ENCODE measurements around the gene SORD.
"Not testable (repeated sequence)": the region's sequence is repeated elsewhere in the genome, so short reads cannot be mapped to it uniquely, and the experiment has no call there.

Gene SORD

GRCh38 chr15:45097466-45097865 is 74.5 kb downstream of the SORD start:
- no peak for DNase-seq (ENCODE audit: low read depth in 2 of 2)

GRCh38 chr15:45099549-45100165 is 76.7 kb downstream of the SORD start:
- no peak for DNase-seq (ENCODE audit: low read depth in 2 of 2)

GRCh38 chr15:45100884-45101625 is 78.1 kb downstream of the SORD start:
- DNase-seq (ENCODE audit: low read depth in 2 of 2) = no peak

GRCh38 chr15:45101749-45102148 is 78.8 kb downstream of the SORD start:
- no peak for DNase-seq (ENCODE audit: low read depth in 2 of 2)

GRCh38 chr15:45102226-45102625 is 79.2 kb downstream of the SORD start:
- DNase-seq (ENCODE audit: low read depth in 2 of 2) = no peak

- not testable (repeated sequence) for DNase-seq (ENCODE audit: low read depth in 2 of 2)
Measured at GRCh38 chr15:45104170-45104569, 81.2 kb downstream of the SORD start.

- no peak for DNase-seq (ENCODE audit: low read depth in 2 of 2)
Measured at GRCh38 chr15:45105586-45105985, 82.6 kb downstream of the SORD start.

GRCh38 chr15:45106002-45106790 is 83.2 kb downstream of the SORD start:
- no peak for DNase-seq (ENCODE audit: low read depth in 2 of 2)

- no peak for DNase-seq (ENCODE audit: low read depth in 2 of 2)
Measured at GRCh38 chr15:45107941-45108630, 85.1 kb downstream of the SORD start.

- no peak for DNase-seq (ENCODE audit: low read depth in 2 of 2)
Measured at GRCh38 chr15:45110256-45110820, 87.3 kb downstream of the SORD start.

GRCh38 chr15:45111390-45112142 is 88.6 kb downstream of the SORD start:
- no peak for DNase-seq (ENCODE audit: low read depth in 2 of 2)

- no peak for DNase-seq (ENCODE audit: low read depth in 2 of 2)
Measured at GRCh38 chr15:45112143-45112590, 89.2 kb downstream of the SORD start.

GRCh38 chr15:45112591-45113379 is 89.8 kb downstream of the SORD start:
- no peak for DNase-seq (ENCODE audit: low read depth in 2 of 2)

GRCh38 chr15:45113380-45113990 is 90.5 kb downstream of the SORD start:
- no peak for DNase-seq (ENCODE audit: low read depth in 2 of 2)

- no peak for DNase-seq (ENCODE audit: low read depth in 2 of 2)
Measured at GRCh38 chr15:45114076-45114750, 91.2 kb downstream of the SORD start, which contains the start of the genes DUOX2 and DUOXA2. Gene DUOX2, minus strand, starts transcription at chr15:45114172. Its CDS starts 761 bp downstream, at chr15:45113411. Gene DUOXA2, plus strand, starts transcription at chr15:45114326. Its CDS starts 280 bp downstream, at chr15:45114606.

GRCh38 chr15:45114751-45115085 is 91.7 kb downstream of the SORD start:
- no peak for DNase-seq (ENCODE audit: low read depth in 2 of 2)

GRCh38 chr15:45115312-45115820 is 92.4 kb downstream of the SORD start:
- no peak for DNase-seq (ENCODE audit: low read depth in 2 of 2)

- DNase-seq (ENCODE audit: low read depth in 2 of 2) = no peak
Measured at GRCh38 chr15:45116006-45116481, 93.0 kb downstream of the SORD start.
